ENCODE results near the gene PLEKHH1.

- TF ChIP-seq CTCF (IDR thresholded peaks at IDR 0.05): no peak
- no peak for TF ChIP-seq EP300 (IDR thresholded peaks at IDR 0.05)
Measured at GRCh38 chr14:67567654-67568053, 34.6 kb downstream of the PLEKHH1 start.
